ENCODE data around the gene ERICH2. TPM values are rescaled to one million over a fixed set of nuclear protein-coding genes. Genes with fewer than 3 reads are reported as not detected.

The ERICH2 gene
- total RNA-seq, 1 donor from 2014 or later, result 0.82 TPM

- Histone ChIP-seq H3K27ac (replicated peaks) (no peak overlapping the region), H3K4me1 (peaks cover 6% of the 10 kb centered on the region), H3K4me3 (no peak overlapping the region), H3K9me3 (replicated peaks) (no peaks in the 10 kb centered on the region), H3K27me3 (ENCODE audit: low read depth) (peaks cover 24% of the 10 kb centered on the region), H3K36me3 (no peaks in the 10 kb centered on the region)
- no peak for DNase-seq
- no peak for TF ChIP-seq CTCF (IDR thresholded peaks at IDR 0.05; ENCODE audit: borderline replicate concordance)
- intact Hi-C loops (cut with micrococcal nuclease), result no loop called here
Measured at GRCh38 chr2:170764880-170765261, 5.3 kb upstream of the ERICH2 start.

DNA sequence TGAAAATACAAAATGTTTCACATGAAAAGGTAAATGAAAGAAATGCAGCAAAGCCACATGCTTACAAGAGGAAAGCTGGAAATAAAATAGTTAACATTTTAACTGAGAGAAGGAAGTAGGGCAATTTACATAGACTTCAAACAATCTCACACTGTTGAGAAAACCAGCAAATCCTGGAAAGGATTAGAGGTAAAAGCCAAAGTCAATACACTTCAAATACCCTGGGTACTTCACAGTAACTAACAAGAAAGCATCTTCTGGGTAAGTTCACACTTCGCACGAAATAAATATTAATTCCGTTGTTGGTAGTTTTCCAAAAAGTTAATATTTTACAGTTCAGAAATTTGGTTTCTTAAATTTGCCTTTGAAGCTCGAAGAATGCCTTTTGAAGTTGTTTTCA is 3.5 kb upstream of the ERICH2 start:
- DNase-seq, result no peak
- H3K9me3 ChIP-seq (replicated peaks), result no peaks in the 10 kb centered on the region
- intact Hi-C loops (cut with micrococcal nuclease), result no loop called here
- no peak overlapping the region for H3K4me3 ChIP-seq
- H3K27me3 ChIP-seq (ENCODE audit: low read depth), result peaks cover 30% of the 10 kb centered on the region
- no peaks in the 10 kb centered on the region for H3K36me3 ChIP-seq
- H3K27ac ChIP-seq (replicated peaks), result no peak overlapping the region
- H3K4me1 ChIP-seq, result peaks cover 21% of the 10 kb centered on the region
- TF ChIP-seq CTCF (IDR thresholded peaks at IDR 0.05; ENCODE audit: borderline replicate concordance), result no peak

DNA sequence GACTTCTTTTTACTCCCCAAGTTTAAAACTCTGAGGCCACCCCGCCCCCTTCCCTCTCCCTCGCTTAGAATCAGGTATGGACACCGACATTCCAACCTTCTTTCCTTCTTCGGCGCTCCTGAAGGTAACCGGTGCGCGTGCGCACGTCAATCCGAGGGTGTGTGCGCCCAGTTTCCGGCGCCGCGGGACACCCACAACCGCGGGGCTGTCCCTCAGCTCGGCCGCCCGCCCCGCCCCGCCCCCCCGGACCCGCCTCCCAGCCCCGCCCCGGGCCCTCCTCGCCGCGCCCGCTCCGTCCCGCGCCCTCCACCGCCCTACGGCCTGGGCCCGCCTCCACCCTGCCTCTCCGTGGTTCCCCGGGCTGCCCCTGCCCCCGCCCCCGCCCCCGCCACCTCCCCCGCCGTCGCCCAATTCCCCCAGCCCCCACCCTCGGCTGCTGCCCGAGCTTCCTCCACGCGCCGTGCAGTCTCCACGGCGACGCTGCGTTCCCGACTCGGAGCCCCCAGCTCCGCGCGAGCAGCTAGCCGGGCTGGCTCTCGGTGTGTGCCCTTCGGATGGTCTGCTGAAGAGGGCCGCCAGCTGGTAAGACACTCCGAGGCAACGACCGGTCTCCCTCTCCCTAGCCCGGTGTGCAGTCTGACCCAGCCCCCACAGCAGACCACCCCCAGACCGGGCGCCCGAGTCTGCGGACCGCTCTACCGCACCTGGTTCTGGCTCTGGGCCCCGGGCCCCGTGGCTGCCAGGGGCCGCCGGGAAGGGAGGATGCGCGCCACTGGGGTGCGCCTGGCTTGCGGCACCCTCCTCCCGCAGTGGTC is 635 bp downstream of the ERICH2 start:
- intact Hi-C loops (cut with micrococcal nuclease), result no loop called here
- Histone ChIP-seq H3K4me3 (peak overlapping the region; percentile 81), H3K9me3 (replicated peaks) (no peaks in the 10 kb centered on the region), H3K27me3 (ENCODE audit: low read depth) (peaks cover 13% of the 10 kb centered on the region), H3K4me1 (peaks cover 21% of the 10 kb centered on the region), H3K36me3 (no peaks in the 10 kb centered on the region), H3K27ac (replicated peaks) (peak overlapping the region; percentile 75)
- TF ChIP-seq CTCF (IDR thresholded peaks at IDR 0.05; ENCODE audit: borderline replicate concordance), result no peak
- peak; percentile 79 for DNase-seq

DNA sequence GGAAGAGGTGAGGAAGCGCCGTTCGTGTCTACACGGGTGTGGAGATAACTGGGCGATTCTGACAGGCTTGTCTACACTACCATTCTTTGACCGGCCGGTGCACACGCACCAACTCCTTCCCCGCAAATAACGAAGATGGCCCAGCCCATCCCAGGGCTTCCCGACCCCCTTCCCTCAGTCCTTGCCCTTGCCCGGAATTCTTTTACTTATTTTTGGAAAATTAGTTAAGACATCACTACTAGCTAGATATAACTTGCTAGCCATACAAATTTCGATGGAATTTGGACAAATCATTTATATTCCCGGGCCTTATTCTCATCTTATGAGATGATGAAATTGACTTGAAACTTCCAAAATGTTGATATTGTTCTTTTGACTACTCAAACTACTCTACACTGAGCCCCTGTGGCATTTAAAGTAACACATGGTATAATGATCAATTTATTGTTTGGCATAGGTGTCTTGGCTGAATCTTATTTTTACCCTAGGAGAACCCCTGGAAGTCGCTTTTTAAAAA is 1.3 kb downstream of the ERICH2 start:
- H3K4me1 ChIP-seq, result peaks cover 21% of the 10 kb centered on the region
- H3K27ac ChIP-seq (replicated peaks), result peak overlapping the region; percentile 75
- H3K27me3 ChIP-seq (ENCODE audit: low read depth), result peaks cover 13% of the 10 kb centered on the region
- intact Hi-C loops (cut with micrococcal nuclease), result no loop called here
- no peaks in the 10 kb centered on the region for H3K9me3 ChIP-seq (replicated peaks)
- no peaks in the 10 kb centered on the region for H3K36me3 ChIP-seq
- H3K4me3 ChIP-seq, result peak overlapping the region; percentile 81
- TF ChIP-seq CTCF (IDR thresholded peaks at IDR 0.05; ENCODE audit: borderline replicate concordance), result no peak
- no peak for DNase-seq

- Histone ChIP-seq H3K27ac (replicated peaks) (no peak overlapping the region), H3K27me3 (ENCODE audit: low read depth) (peaks cover 13% of the 10 kb centered on the region), H3K4me1 (peaks cover 21% of the 10 kb centered on the region), H3K36me3 (no peaks in the 10 kb centered on the region), H3K4me3 (no peak overlapping the region), H3K9me3 (replicated peaks) (no peaks in the 10 kb centered on the region)
- no peak for TF ChIP-seq CTCF (IDR thresholded peaks at IDR 0.05; ENCODE audit: borderline replicate concordance)
- intact Hi-C loops (cut with micrococcal nuclease), result no loop called here
- no peak for DNase-seq
Measured at GRCh38 chr2:170772295-170772694, 2.1 kb downstream of the ERICH2 start.

All from left ventricle myocardium inferior (tissue), 1 donor.